ENCODE results near the gene SERTM1.

DNA sequence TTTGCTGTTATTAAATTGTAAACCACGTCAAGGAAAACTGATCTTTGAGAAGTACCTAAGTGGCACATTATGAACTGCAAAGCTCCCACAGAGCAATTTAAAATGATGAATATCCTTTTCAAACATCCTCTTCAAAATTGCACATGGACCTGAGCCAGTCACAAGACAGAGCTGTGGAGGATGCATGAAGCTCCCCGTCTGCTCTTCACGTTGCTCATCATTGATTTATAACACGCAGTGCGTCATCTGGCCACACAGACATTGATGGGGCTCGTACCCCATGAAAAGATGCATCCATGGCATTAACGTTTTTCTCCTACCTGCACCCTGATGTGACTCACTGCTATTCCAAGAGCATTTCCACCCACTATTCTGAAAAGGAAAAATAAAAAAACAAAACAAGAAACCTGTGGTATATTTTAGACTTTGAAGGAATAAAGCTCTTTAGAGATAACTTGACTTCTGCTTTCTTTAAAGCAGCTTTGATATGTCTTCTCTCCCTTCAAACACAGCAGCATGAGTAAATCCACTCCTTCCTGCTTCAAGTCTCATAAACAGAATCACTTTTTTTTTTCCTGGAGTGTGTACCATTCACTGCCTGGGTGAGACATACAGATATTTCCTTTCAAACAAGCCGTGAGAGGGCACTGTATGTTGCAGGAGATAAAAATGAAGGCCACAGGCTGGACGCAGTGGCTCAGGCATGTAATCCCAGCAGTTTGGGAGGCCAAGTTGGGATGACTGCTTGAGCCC is 7.2 kb upstream of the SERTM1 start:
- TF ChIP-seq, protein P1, sequence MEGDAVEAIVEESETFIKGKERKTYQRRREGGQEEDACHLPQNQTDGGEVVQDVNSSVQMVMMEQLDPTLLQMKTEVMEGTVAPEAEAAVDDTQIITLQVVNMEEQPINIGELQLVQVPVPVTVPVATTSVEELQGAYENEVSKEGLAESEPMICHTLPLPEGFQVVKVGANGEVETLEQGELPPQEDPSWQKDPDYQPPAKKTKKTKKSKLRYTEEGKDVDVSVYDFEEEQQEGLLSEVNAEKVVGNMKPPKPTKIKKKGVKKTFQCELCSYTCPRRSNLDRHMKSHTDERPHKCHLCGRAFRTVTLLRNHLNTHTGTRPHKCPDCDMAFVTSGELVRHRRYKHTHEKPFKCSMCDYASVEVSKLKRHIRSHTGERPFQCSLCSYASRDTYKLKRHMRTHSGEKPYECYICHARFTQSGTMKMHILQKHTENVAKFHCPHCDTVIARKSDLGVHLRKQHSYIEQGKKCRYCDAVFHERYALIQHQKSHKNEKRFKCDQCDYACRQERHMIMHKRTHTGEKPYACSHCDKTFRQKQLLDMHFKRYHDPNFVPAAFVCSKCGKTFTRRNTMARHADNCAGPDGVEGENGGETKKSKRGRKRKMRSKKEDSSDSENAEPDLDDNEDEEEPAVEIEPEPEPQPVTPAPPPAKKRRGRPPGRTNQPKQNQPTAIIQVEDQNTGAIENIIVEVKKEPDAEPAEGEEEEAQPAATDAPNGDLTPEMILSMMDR (IDR thresholded peaks at IDR 0.05; ENCODE audit: insufficient read depth, low read length, poor library complexity, severe bottlenecking), result no peak
- no peak for TF ChIP-seq EZH2phosphoT487 (conservative IDR thresholded peaks at IDR 0.05; ENCODE audit: low read length)
